Tibial artery (tissue), 4 donors: ENCODE data around the gene YPEL3.

ENCODE experiments used
- DNase-seq, 2 donors: peaks; one replicate each; pipeline ENCODE4 v3.0.0-alpha.2; 2019
- H3K27ac ChIP-seq, 2 donors: fragments of 200-600 bp; sonication (generic) in 1 of 2; 1 replicate in 1 of 2; 2 replicates in 1 of 2; pipeline ENCODE4 v1.5.1; 2018 to 2019; ENCODE audit warnings: mild to moderate bottlenecking in 1 of 2
- H3K27me3 ChIP-seq, 2 donors: fragments of 200-600 bp; sonication (generic) in 1 of 2; one replicate each; pipeline versions ENCODE4 v1.5.1 to v1.6.0; 2016 to 2019
- H3K36me3 ChIP-seq, 3 donors: fragments of 200-600 bp; sonication (generic) in 2 of 3; one replicate each; pipeline ENCODE4 v1.5.1; 2016 to 2019; ENCODE audit warnings: mild to moderate bottlenecking in 2 of 3
- H3K4me1 ChIP-seq, 4 donors: fragments of 200-600 bp; sonication (generic) in 2 of 4; 1 replicate in 3 of 4; 2 replicates in 1 of 4; pipeline ENCODE4 v1.5.1; 2016 to 2019
- H3K4me3 ChIP-seq, 2 donors: fragments of 200-600 bp; sonication (generic) in 1 of 2; 1 replicate in 1 of 2; 2 replicates in 1 of 2; pipeline ENCODE4 v1.5.1; 2018 to 2019; ENCODE audit warnings: mild to moderate bottlenecking in 2 of 2
- H3K9me3 ChIP-seq, 3 donors: fragments of 200-600 bp; sonication (generic) in 1 of 3; one replicate each; pipeline ENCODE4 v1.5.1; 2016 to 2019
- CTCF ChIP-seq, 2 experiments: fragments of 200-600 bp in 1 of 2; fragments of 450-650 bp in 1 of 2; IDR thresholded peaks; one replicate each; pipeline ENCODE4 v1.5.1; 2017 to 2019; ENCODE audit warnings: antibody characterized with exemption in 2 of 2, mild to moderate bottlenecking in 1 of 2, moderate library complexity in 1 of 2
- intact Hi-C: fragments of 100-400 bp; cut with DNase I; formaldehyde crosslinking; loops from one replicate; pipeline ENCODE4 v1.15.0; 2023; ENCODE audit warnings: low total_unique reads

The YPEL3 gene

DNA sequence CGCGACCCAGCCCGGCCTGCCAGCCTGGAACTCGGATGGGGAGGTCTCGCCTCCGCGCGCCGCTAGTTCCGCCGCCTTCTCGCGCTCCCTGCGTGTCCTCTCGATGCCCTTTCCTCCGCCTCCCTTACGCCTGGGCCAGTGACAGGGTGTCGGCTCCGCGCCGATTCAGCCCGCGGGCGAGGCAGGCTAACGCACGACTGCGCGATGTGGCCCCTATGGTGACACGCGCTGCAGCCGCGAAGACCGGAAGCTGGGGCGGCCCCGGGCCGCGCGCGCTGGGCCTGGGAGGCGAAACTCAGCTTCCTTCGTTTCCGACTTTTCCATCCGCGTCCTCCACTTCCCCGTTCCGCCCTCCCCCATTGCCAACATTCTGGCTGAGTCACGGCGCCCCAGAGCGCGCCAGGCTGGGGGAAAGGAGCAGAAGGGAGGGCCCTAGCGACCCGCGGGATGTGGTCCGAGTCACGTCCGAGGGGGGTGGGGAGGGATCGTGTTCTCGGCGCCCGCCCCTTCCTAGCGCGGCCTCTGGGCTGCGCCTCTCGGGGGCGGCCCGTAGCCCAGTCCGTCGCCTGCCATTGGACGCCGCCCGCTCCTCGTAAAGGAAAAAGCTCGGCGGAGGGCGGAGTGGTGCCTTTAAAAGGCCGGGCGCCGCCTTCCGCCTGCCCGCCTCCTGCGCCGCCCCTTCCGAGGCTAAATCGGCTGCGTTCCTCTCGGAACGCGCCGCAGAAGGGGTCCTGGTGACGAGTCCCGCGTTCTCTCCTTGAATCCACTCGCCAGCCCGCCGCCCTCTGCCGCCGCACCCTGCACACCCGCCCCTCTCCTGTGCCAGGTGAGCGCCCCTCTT lies 30.7 kb downstream of the YPEL3 start, which contains the start of gene ALDOA:
TSS of gene ALDOA (plus strand) at position 659 of the 841 bp plus-strand sequence. CDS start 1,138 bp downstream, outside the sequence.
- peak within 1 kb of the TSS; percentile 96 to 97 for H3K27ac ChIP-seq
- peak; percentile 98 to 99 for DNase-seq
- peak within 1 kb of the TSS; percentile 98 to 99 for H3K4me3 ChIP-seq
- peaks cover 0 to 60% (median 52%) of the 10 kb centered on the region in 4 donors for H3K4me1 ChIP-seq
- intact Hi-C loops: no loop called here
- TF ChIP-seq CTCF (IDR thresholded peaks at IDR 0.05): peak in 1 of 2 experiments; percentile 21
- H3K27me3 ChIP-seq: no peaks in the 10 kb centered on the region
- H3K36me3 ChIP-seq: peaks cover 34 to 38% (median 35%) of the 10 kb centered on the region in 3 donors
- H3K9me3 ChIP-seq: no peaks in the 10 kb centered on the region

DNA sequence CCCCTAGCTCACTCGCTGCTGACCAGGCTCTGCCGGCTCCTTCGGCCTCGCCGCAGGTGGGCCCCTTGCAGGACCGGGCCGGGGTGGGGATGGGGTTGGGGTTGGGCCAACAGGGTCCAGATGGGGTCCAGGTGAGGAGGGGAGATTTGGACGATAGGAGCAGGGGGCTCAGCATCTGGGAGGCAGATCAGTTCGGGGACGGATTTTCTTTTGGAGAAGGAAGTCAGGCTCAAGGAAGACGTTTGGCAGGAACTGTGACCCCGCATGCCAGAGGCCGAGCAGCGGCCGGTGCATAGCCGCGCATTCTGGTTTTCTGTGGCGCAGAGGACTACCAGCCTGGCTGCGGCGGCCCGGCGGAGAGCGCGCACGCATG lies 31.3 kb downstream of the YPEL3 start:
- intact Hi-C loops: no loop called here
- Histone ChIP-seq H3K27me3 (no peaks in the 10 kb centered on the region), H3K36me3 (peaks cover 28 to 32% (median 29%) of the 10 kb centered on the region in 3 donors), H3K27ac (peak overlapping the region; percentile 96 to 97), H3K4me3 (peak overlapping the region; percentile 98 to 99), H3K4me1 (peaks cover 0 to 60% (median 46%) of the 10 kb centered on the region in 4 donors), H3K9me3 (no peaks in the 10 kb centered on the region)
- no peak for TF ChIP-seq CTCF (IDR thresholded peaks at IDR 0.05)
- no peak for DNase-seq

- peak overlapping the region; percentile 96 to 97 for H3K27ac ChIP-seq
- peak; percentile 88 to 92 for DNase-seq
- H3K4me1 ChIP-seq: peaks cover 0 to 54% (median 40%) of the 10 kb centered on the region in 4 donors
- H3K27me3 ChIP-seq: no peaks in the 10 kb centered on the region
- H3K4me3 ChIP-seq: peak overlapping the region; percentile 98 to 99
- intact Hi-C loops: no loop called here
- no peaks in the 10 kb centered on the region for H3K9me3 ChIP-seq
- peaks cover 22 to 26% (median 22%) of the 10 kb centered on the region in 3 donors for H3K36me3 ChIP-seq
- peak; percentile 31 to 33 for TF ChIP-seq CTCF (IDR thresholded peaks at IDR 0.05)
These were observed 31.9 kb downstream of the YPEL3 start for GRCh38 chr16:30063893-30064728.

GRCh38 chr16:30063278-30063892 lies 32.6 kb downstream of the YPEL3 start:
- no peak for TF ChIP-seq CTCF (IDR thresholded peaks at IDR 0.05)
- H3K4me1 ChIP-seq: peaks cover 0 to 48% (median 32%) of the 10 kb centered on the region in 4 donors
- peak overlapping the region; percentile 96 to 97 for H3K27ac ChIP-seq
- H3K27me3 ChIP-seq: no peaks in the 10 kb centered on the region
- intact Hi-C loops: no loop called here
- no peak for DNase-seq
- H3K9me3 ChIP-seq: no peaks in the 10 kb centered on the region
- H3K36me3 ChIP-seq: peaks cover 15 to 18% (median 15%) of the 10 kb centered on the region in 3 donors
- H3K4me3 ChIP-seq: peak overlapping the region; percentile 98 to 99

- Histone ChIP-seq H3K4me1 (peaks cover 0 to 26% (median 14%) of the 10 kb centered on the region in 4 donors), H3K27me3 (no peaks in the 10 kb centered on the region), H3K9me3 (no peaks in the 10 kb centered on the region), H3K27ac (no peak overlapping the region), H3K36me3 (no peaks in the 10 kb centered on the region), H3K4me3 (no peak overlapping the region)
- DNase-seq: no peak
- intact Hi-C loops: no loop called here
- TF ChIP-seq CTCF (IDR thresholded peaks at IDR 0.05): no peak
These were observed 35.0 kb downstream of the YPEL3 start for GRCh38 chr16:30060836-30061554.
